Measurements from ENCODE around the gene SLC51B. TPM values are rescaled to one million over a fixed set of nuclear protein-coding genes. Genes with fewer than 3 reads are reported as not detected.

SLC51B gene
- total RNA-seq, 1 experiment from 2014 or later = not detected

DNA sequence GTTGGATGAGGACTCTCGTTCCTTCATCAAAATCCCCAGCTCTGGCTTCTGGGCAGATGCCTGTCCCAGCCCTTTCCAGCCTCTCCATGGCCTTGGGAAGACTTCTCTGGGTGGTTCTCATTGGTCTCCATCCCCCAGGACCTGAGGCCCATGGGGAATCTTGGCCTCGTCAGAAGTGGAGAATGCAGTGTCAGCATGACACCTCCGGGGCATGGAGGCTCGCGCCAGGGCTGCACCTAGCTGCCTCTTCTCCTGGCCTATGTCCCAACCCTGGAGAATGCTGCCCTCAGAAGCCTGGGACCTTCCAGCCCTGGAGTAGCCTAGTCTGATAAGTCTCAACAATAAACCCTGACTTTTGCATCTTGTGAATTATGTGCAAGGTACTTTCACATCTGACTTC, 34.4 kb downstream of the SLC51B start:
- ATAC-seq = no peak
- no peaks in the 10 kb centered on the region for H3K9me2 ChIP-seq (ENCODE audit: insufficient read depth)
- no peaks in the 10 kb centered on the region for H3K36me3 ChIP-seq (ENCODE audit: control insufficient read depth in 1 of 2, insufficient read depth in 2 of 2, low read length in 2 of 2)
- no peak for DNase-seq (ENCODE audit: low read depth, low spot score)
- H4K20me1 ChIP-seq (ENCODE audit: insufficient read depth) = no peaks in the 10 kb centered on the region
- ChIA-PET RAD21 (ENCODE audit: low non-redundant PET in 1 of 2, low total read pairs in 2 of 2, uncharacterized antibody in 2 of 2, unreplicated experiment in 2 of 2) (no interaction called here), POLR2A (no interaction called here), CTCF (no interaction called here)
- no peak overlapping the region for H3K27ac ChIP-seq (ENCODE audit: low read depth, low read length)
- peaks cover 7% of the 10 kb centered on the region; the same call in 1 of the 2 replicates for H3K27me3 ChIP-seq (ENCODE audit: insufficient read depth, low read length)
- H3K9ac ChIP-seq (ENCODE audit: low read length) = no peak overlapping the region
- no peaks in the 10 kb centered on the region for H3K9me3 ChIP-seq (ENCODE audit: control insufficient read depth in 1 of 2, insufficient read depth in 1 of 2, low read depth in 1 of 2, low read length in 2 of 2)
- H2AFZ ChIP-seq (ENCODE audit: low read depth, low read length, poor library complexity, severe bottlenecking) = no peak overlapping the region
- no TSS peak for BruUV-seq (replicated peaks)
- H3K4me3 ChIP-seq (replicated peaks in 1 of 2; ENCODE audit: low read depth in 1 of 2, low read length in 2 of 2) = no peak overlapping the region
- no peak overlapping the region for H3K4me2 ChIP-seq (ENCODE audit: low read length)
- peaks cover 3 to 13% of the 10 kb centered on the region in 2 experiments; a peak in 2 of 4 replicates for H3K4me1 ChIP-seq (ENCODE audit: control insufficient read depth in 1 of 2, insufficient read depth in 2 of 2, low read length in 2 of 2)
- no peak for TF ChIP-seq EZH2phosphoT487 (IDR thresholded peaks at IDR 0.05; ENCODE audit: borderline replicate concordance)
- no peak for TF ChIP-seq FOSL1 (IDR thresholded peaks at IDR 0.05; ENCODE audit: low read depth)
- TF ChIP-seq ELF1 (IDR thresholded peaks at IDR 0.05; ENCODE audit: borderline replicate concordance, low read depth) = no peak
- TF ChIP-seq CEBPB (IDR thresholded peaks at IDR 0.05; ENCODE audit: low read depth) = no peak
- TF ChIP-seq POLR2AphosphoS5 (IDR thresholded peaks at IDR 0.05; ENCODE audit: low read depth, low read length) = no peak
- TF ChIP-seq EGR1 (IDR thresholded peaks at IDR 0.05; ENCODE audit: low read depth) = no peak
- TF ChIP-seq, protein P1, sequence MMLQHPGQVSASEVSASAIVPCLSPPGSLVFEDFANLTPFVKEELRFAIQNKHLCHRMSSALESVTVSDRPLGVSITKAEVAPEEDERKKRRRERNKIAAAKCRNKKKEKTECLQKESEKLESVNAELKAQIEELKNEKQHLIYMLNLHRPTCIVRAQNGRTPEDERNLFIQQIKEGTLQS (IDR thresholded peaks at IDR 0.05) = no peak
- no peak for TF ChIP-seq RAD21 (IDR thresholded peaks at IDR 0.05; ENCODE audit: low read depth)
- no peak for TF ChIP-seq TCF7L2 (IDR thresholded peaks at IDR 0.05; ENCODE audit: borderline replicate concordance, extremely low read depth, insufficient read depth, insufficient read length)
- no peak for TF ChIP-seq SIN3A (IDR thresholded peaks at IDR 0.05; ENCODE audit: low read depth)
- TF ChIP-seq, protein P2, sequence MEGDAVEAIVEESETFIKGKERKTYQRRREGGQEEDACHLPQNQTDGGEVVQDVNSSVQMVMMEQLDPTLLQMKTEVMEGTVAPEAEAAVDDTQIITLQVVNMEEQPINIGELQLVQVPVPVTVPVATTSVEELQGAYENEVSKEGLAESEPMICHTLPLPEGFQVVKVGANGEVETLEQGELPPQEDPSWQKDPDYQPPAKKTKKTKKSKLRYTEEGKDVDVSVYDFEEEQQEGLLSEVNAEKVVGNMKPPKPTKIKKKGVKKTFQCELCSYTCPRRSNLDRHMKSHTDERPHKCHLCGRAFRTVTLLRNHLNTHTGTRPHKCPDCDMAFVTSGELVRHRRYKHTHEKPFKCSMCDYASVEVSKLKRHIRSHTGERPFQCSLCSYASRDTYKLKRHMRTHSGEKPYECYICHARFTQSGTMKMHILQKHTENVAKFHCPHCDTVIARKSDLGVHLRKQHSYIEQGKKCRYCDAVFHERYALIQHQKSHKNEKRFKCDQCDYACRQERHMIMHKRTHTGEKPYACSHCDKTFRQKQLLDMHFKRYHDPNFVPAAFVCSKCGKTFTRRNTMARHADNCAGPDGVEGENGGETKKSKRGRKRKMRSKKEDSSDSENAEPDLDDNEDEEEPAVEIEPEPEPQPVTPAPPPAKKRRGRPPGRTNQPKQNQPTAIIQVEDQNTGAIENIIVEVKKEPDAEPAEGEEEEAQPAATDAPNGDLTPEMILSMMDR (IDR thresholded peaks at IDR 0.05 in 2 of 3, conservative IDR thresholded peaks at IDR 0.05 in 1 of 3; ENCODE audit: borderline replicate concordance in 1 of 3, insufficient read depth in 1 of 3, low read depth in 2 of 3, low read length in 2 of 3) = no peak
- TF ChIP-seq POLR2A (IDR thresholded peaks at IDR 0.05; ENCODE audit: borderline replicate concordance, extremely low read depth, insufficient read depth, insufficient read length) = no peak
- TF ChIP-seq SRF (IDR thresholded peaks at IDR 0.05; ENCODE audit: low read depth) = no peak
- TF ChIP-seq, protein P3, sequence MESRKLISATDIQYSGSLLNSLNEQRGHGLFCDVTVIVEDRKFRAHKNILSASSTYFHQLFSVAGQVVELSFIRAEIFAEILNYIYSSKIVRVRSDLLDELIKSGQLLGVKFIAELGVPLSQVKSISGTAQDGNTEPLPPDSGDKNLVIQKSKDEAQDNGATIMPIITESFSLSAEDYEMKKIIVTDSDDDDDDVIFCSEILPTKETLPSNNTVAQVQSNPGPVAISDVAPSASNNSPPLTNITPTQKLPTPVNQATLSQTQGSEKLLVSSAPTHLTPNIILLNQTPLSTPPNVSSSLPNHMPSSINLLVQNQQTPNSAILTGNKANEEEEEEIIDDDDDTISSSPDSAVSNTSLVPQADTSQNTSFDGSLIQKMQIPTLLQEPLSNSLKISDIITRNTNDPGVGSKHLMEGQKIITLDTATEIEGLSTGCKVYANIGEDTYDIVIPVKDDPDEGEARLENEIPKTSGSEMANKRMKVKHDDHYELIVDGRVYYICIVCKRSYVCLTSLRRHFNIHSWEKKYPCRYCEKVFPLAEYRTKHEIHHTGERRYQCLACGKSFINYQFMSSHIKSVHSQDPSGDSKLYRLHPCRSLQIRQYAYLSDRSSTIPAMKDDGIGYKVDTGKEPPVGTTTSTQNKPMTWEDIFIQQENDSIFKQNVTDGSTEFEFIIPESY (IDR thresholded peaks at IDR 0.05; ENCODE audit: extremely low read depth, insufficient replicate concordance, low read length) = no peak
- TF ChIP-seq SP1 (IDR thresholded peaks at IDR 0.05; ENCODE audit: low read depth) = no peak
- no peak for TF ChIP-seq YY1 (IDR thresholded peaks at IDR 0.05; ENCODE audit: extremely low read depth, insufficient replicate concordance, low read depth, low read length)
- TF ChIP-seq JUND (IDR thresholded peaks at IDR 0.05) = no peak
- TF ChIP-seq, protein P4, sequence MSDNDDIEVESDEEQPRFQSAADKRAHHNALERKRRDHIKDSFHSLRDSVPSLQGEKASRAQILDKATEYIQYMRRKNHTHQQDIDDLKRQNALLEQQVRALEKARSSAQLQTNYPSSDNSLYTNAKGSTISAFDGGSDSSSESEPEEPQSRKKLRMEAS (IDR thresholded peaks at IDR 0.05) = no peak
- no peak for TF ChIP-seq EZH2 (IDR thresholded peaks at IDR 0.05)
- TF ChIP-seq ZFX (IDR thresholded peaks at IDR 0.05) = no peak
- H3K79me2 ChIP-seq (ENCODE audit: insufficient read depth, low read length) = no peaks in the 10 kb centered on the region
- intact Hi-C loops (cut with micrococcal nuclease) = loop anchor here (2.0 kb wide), 1 partner anchor 25 kb away; no protein-coding TSS in a partner anchor

All from HCT116 (cell line).